Measurements from ENCODE around the gene SYNPO2. TPM values are rescaled to one million over a fixed set of nuclear protein-coding genes. Genes with fewer than 3 reads are reported as not detected.

SYNPO2 gene
- total RNA-seq, 1 donor from 2014 or later: 0.16 TPM

GRCh38 chr4:119087656-119088055 is 199.0 kb downstream of the SYNPO2 start:
- DNase-seq: no peak
- Mint-ChIP-seq H3K4me1 (no peaks in the 10 kb centered on the region), H3K36me3 (ENCODE audit: low read depth) (no peaks in the 10 kb centered on the region), H3K27ac (no peak overlapping the region), H3K9me3 (peaks cover 4% of the 10 kb centered on the region), H3K27me3 (peaks cover 21% of the 10 kb centered on the region), H3K4me3 (no peak overlapping the region)
- intact Hi-C loops (cut with micrococcal nuclease): no loop called here

- Mint-ChIP-seq H3K27ac (no peak overlapping the region), H3K27me3 (peaks cover 14% of the 10 kb centered on the region), H3K36me3 (ENCODE audit: low read depth) (no peaks in the 10 kb centered on the region), H3K4me3 (no peak overlapping the region), H3K9me3 (peaks cover 4% of the 10 kb centered on the region), H3K4me1 (no peaks in the 10 kb centered on the region)
- intact Hi-C loops (cut with micrococcal nuclease): no loop called here
- DNase-seq: no peak
These were observed 204.6 kb downstream of the SYNPO2 start for GRCh38 chr4:119093042-119093827.

DNA sequence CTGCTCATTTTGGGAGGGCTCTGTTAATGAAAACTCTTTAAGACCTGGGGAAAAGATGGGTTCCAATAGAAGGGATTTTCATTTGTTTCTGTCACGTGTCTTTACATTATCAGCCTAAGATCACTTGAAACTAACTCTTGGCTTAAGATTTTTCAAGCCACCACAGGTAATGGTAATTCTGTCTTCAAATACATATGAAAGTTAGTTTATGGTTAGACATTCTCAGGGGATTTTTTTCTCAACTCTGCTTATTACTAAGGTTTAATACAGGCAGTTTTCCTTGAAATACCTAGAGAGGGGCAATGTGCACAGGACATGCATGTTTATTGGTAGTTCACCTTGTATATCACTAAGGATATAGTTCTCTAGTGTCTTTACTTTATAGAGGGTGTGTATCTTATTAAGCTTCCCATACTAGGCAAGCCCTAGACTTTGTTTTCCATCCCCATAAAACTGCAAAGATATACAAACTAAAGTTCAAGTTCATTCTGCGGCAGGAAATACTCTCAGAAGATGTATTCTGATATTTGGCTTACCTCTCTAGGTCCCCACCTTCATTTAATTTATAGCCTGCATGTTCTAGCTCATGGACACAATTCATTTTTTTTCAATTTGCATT is 208.7 kb downstream of the SYNPO2 start:
- H3K9me3 Mint-ChIP-seq: no peaks in the 10 kb centered on the region
- DNase-seq: no peak
- no peak overlapping the region for H3K27ac Mint-ChIP-seq
- H3K27me3 Mint-ChIP-seq: no peaks in the 10 kb centered on the region
- no peaks in the 10 kb centered on the region for H3K36me3 Mint-ChIP-seq (ENCODE audit: low read depth)
- no peak overlapping the region for H3K4me3 Mint-ChIP-seq
- no peaks in the 10 kb centered on the region for H3K4me1 Mint-ChIP-seq
- intact Hi-C loops (cut with micrococcal nuclease): no loop called here

DNA sequence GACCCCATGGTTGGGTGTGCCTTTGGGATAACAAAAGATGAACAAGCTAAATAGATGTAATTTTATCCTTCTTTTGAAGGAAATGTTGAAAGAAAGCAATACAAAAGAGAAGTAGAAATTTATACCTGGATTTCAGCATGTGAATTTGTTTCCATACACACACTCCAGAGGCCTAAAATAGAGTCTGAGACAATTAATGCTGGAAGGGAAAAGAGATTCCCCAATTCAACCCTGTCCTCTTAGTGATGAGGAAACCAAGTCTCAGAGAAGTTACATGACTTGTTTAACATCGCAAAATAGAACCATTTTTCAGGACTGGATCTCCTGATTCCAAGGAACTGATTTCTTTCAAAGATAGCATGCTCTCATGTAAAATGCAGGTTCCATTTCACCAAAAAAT is 209.7 kb downstream of the SYNPO2 start:
- no peak for DNase-seq
- H3K36me3 Mint-ChIP-seq (ENCODE audit: low read depth): no peaks in the 10 kb centered on the region
- H3K27ac Mint-ChIP-seq: no peak overlapping the region
- H3K9me3 Mint-ChIP-seq: no peaks in the 10 kb centered on the region
- no peak overlapping the region for H3K4me3 Mint-ChIP-seq
- intact Hi-C loops (cut with micrococcal nuclease): no loop called here
- no peaks in the 10 kb centered on the region for H3K4me1 Mint-ChIP-seq
- no peaks in the 10 kb centered on the region for H3K27me3 Mint-ChIP-seq

DNA sequence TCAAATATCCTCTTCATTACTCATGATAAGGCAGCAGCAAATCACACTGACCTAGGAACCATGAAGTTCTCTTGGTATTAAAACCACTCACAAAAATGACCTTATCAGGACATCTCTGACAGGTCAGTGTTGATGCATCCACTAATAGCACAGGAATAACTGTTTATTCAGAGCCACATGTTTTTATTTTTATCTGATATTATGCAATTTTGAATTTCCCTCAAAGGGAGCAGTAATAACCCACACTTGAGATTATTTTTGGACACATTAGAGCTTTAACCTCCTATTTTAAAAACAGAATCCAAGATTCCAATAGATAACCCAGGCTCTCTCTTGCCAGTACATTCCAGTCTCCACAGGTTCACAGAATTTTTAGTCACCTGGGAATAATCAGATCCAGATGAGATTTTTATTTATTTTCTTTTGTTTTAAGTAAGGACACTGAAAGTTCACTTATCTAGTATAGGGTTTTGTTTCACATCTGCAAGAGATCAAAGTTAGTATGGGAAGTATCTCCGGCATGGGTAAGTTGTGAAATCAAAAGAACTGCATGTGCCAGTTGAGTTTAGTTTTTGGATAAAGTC is 210.7 kb downstream of the SYNPO2 start:
- no peaks in the 10 kb centered on the region for H3K4me1 Mint-ChIP-seq
- no peaks in the 10 kb centered on the region for H3K36me3 Mint-ChIP-seq (ENCODE audit: low read depth)
- no peaks in the 10 kb centered on the region for H3K9me3 Mint-ChIP-seq
- no peak for DNase-seq
- intact Hi-C loops (cut with micrococcal nuclease): no loop called here
- no peaks in the 10 kb centered on the region for H3K27me3 Mint-ChIP-seq
- no peak overlapping the region for H3K27ac Mint-ChIP-seq
- H3K4me3 Mint-ChIP-seq: no peak overlapping the region

- no peaks in the 10 kb centered on the region for H3K27me3 Mint-ChIP-seq
- H3K4me1 Mint-ChIP-seq: no peaks in the 10 kb centered on the region
- no peak overlapping the region for H3K27ac Mint-ChIP-seq
- intact Hi-C loops (cut with micrococcal nuclease): no loop called here
- DNase-seq: no peak
- H3K9me3 Mint-ChIP-seq: no peaks in the 10 kb centered on the region
- H3K4me3 Mint-ChIP-seq: no peak overlapping the region
- H3K36me3 Mint-ChIP-seq (ENCODE audit: low read depth): no peaks in the 10 kb centered on the region
These were observed 212.0 kb downstream of the SYNPO2 start for GRCh38 chr4:119100655-119101054.

GRCh38 chr4:119103263-119103662 is 214.6 kb downstream of the SYNPO2 start:
- no peak overlapping the region for H3K27ac Mint-ChIP-seq

DNA sequence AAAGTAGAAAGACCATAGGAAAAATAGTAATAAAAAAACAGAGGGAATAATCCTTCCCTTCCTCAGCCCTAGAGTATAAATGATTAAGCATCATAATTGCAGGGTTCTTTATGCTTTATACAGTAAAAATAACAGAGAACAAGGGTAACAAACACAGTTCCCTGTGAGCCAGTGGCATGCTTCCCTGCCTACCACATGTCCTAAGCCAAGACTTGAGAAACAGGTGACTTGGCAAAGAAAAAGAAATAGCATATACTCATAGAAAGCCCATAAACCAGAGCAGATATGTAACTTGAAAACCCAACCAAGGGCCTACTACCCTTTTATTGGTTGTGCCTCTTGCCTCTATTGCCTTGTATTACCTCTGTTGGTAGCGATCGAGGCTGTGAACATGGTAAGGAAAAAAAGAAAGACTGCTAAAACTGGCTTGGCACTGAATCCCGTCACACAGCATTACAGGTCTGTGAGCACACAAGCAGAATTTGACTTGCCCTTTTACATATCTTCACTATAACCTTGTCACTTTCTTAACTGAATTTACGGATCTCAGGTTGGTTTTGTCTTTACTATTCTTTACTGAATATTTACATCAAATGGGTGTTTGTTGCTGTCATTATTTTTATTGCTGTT is 216.1 kb downstream of the SYNPO2 start:
- Mint-ChIP-seq H3K4me1 (no peaks in the 10 kb centered on the region), H3K27me3 (peaks cover 2% of the 10 kb centered on the region), H3K4me3 (no peak overlapping the region), H3K27ac (no peak overlapping the region), H3K9me3 (peaks cover 3% of the 10 kb centered on the region), H3K36me3 (ENCODE audit: low read depth) (no peaks in the 10 kb centered on the region)
- intact Hi-C loops (cut with micrococcal nuclease): loop anchor here (1.0 kb wide), 1 partner anchor 8 kb away; no protein-coding TSS in a partner anchor
- DNase-seq: no peak

More at GRCh38 chr4:119103263-119103662, 214.6 kb downstream of the SYNPO2 start:
- Mint-ChIP-seq H3K27me3 (peaks cover 2% of the 10 kb centered on the region), H3K9me3 (peaks cover 3% of the 10 kb centered on the region), H3K4me1 (no peaks in the 10 kb centered on the region), H3K36me3 (ENCODE audit: low read depth) (no peaks in the 10 kb centered on the region), H3K4me3 (no peak overlapping the region)
- DNase-seq: no peak
- intact Hi-C loops (cut with micrococcal nuclease): no loop called here

GRCh38 chr4:119105605-119106004 is 217.0 kb downstream of the SYNPO2 start:
- Mint-ChIP-seq H3K4me3 (no peak overlapping the region), H3K27me3 (peaks cover 2% of the 10 kb centered on the region), H3K4me1 (no peaks in the 10 kb centered on the region), H3K27ac (no peak overlapping the region), H3K36me3 (ENCODE audit: low read depth) (no peaks in the 10 kb centered on the region), H3K9me3 (peaks cover 3% of the 10 kb centered on the region)
- DNase-seq: no peak
- intact Hi-C loops (cut with micrococcal nuclease): loop anchor here (1.0 kb wide), 1 partner anchor 9 kb away; no protein-coding TSS in a partner anchor

DNA sequence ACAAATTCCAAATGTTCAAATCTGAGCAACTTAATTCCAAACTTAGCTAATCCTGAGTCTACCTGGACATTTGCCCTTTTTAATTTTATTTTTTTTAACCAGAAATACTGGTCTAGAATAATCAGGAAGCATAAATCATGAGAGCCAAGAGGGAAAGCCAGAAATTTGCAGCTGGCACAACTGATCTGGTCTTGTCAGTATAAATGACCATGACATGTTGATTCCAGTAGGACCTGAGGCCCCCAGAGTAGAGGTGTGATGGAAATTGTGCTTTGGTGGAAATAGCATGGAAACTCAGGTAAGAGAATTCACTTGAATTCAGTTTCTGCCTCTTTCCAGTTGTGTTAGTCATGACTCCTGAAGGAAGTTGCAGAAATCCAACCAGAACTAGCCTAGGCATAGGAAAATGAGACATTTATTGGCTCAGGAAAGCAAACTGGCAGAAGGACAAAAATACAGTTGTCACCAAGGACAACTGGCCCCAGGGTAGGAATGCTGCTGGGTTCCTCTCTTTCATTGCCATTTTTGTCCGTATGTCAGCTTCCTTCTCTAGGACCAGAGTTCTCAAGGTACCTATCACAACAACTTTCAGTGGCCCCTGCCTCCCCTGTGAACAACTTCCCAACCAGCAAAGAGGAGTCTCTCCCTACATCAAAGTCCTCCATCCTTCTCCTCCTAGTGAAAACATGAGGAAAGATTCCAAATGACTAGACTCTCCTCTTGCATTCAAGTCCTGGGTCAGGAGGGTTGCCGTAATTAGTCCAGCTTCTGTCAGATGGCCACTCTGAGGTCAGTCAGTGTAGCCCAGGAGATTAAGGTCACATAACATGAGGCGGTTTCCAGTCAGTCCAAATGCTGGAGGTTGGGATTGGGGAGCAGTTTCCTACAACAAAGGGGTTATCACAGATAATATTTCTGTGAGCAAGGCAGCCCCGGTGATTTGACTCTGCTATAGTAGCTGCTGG is 217.7 kb downstream of the SYNPO2 start:
- Mint-ChIP-seq H3K36me3 (ENCODE audit: low read depth) (no peaks in the 10 kb centered on the region), H3K27me3 (peaks cover 2% of the 10 kb centered on the region), H3K27ac (no peak overlapping the region), H3K4me1 (no peaks in the 10 kb centered on the region), H3K9me3 (peaks cover 3% of the 10 kb centered on the region), H3K4me3 (no peak overlapping the region)
- intact Hi-C loops (cut with micrococcal nuclease): no loop called here
- DNase-seq: no peak

GRCh38 chr4:119110121-119110520 is 221.5 kb downstream of the SYNPO2 start:
- H3K9me3 Mint-ChIP-seq: peaks cover 3% of the 10 kb centered on the region
- peaks cover 3% of the 10 kb centered on the region for H3K4me1 Mint-ChIP-seq
- DNase-seq: no peak
- H3K36me3 Mint-ChIP-seq (ENCODE audit: low read depth): no peaks in the 10 kb centered on the region
- H3K27ac Mint-ChIP-seq: no peak overlapping the region
- H3K27me3 Mint-ChIP-seq: peaks cover 3% of the 10 kb centered on the region
- H3K4me3 Mint-ChIP-seq: no peak overlapping the region
- intact Hi-C loops (cut with micrococcal nuclease): no loop called here

Data from activated CD4-positive, alpha-beta T cell treated with anti-CD3 and anti-CD28 coated beads, Interleukin-2, amount 10 ng/mL, durations not matched to agents 24 days and 14 days (primary cell).